Lower leg skin (tissue), 4 donors: Measurements from ENCODE around the gene TBC1D22A. TPM values are rescaled to one million over a fixed set of nuclear protein-coding genes. Genes with fewer than 3 reads are reported as not detected.
A peak's percentile ranks its signal among the peaks of the same experiment; 100 is the strongest.

Experiments
- DNase-seq, 2 donors: peaks; one replicate each; pipeline ENCODE4 v3.0.0-alpha.2; 2019; ENCODE audit warnings: low spot score in 2 of 2
- H3K4me3 ChIP-seq: fragments of 200-600 bp; sonication (generic); 2 replicates; pipeline ENCODE4 v1.5.1; 2017; ENCODE audit warnings: mild to moderate bottlenecking, low read depth; ENCODE audit not compliant: poor library complexity, severe bottlenecking
- POLR2A ChIP-seq, 2 donors: fragments of 450-650 bp; IDR thresholded peaks; one replicate each; pipeline ENCODE4 v1.6.1; 2016 to 2017; ENCODE audit warnings: antibody characterized with exemption in 2 of 2, mild to moderate bottlenecking in 1 of 2, moderate library complexity in 1 of 2
- WGBS, 2 donors: methylation state at CpG; one replicate each; pipeline ENCODE4 v1.1.5; 2018; 5-methylcytosine and 5-hydroxymethylcytosine counted together
- intact Hi-C: fragments of 100-400 bp; cut with DNase I; formaldehyde crosslinking; loops from one replicate; pipeline ENCODE4 v1.15.0; 2023; ENCODE audit warnings: low total_unique reads
- total RNA-seq, 4 donors: library from RNA; depleted of rRNA; stranded (reverse); fragments of >200 nt; gene quantifications; one replicate each; pipeline ENCODE4 v1.1.0, GENCODE V29; 2016
- TF ChIP-seq, protein P1 (sequence below), 3 donors: fragments of 450-650 bp; IDR thresholded peaks; one replicate each; pipeline ENCODE4 v1.5.1; 2016; ENCODE audit warnings: antibody characterized with exemption in 3 of 3, mild to moderate bottlenecking in 3 of 3, moderate library complexity in 2 of 3

Gene TBC1D22A
- total RNA-seq, 4 donors from 2014 or later: 21.8 to 32.3 (median 31.6) TPM

DNA sequence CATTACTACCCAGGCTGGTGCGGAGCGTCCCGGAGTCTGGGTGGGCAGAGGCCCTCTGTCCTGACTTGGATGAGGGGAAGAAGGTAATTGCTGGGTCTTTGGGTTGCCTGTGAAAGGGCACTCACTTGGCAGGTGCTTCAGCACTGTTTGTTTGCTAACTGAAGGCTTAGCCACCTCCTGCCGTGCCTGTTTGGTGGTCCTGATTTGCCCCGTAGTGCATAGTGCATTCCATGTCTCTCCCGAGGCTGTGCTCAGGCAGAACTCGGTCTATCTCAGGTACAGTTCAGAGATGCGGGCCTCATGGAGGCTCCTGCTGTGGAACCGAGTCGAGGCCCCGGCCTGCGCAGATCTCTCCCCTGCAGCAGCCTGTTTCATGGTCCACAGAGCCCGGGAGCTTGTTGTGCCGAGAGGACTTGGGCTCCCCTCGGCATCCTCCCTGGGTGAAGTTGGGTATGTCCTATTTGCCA is 146.2 kb downstream of the TBC1D22A start:
- no peak overlapping the region for H3K4me3 ChIP-seq
- 89 to 94% methylated on average over 15 of the region's 15 CpGs for WGBS, 2 donors
- TF ChIP-seq POLR2A (IDR thresholded peaks at IDR 0.05): no peak
- TF ChIP-seq, protein P1, sequence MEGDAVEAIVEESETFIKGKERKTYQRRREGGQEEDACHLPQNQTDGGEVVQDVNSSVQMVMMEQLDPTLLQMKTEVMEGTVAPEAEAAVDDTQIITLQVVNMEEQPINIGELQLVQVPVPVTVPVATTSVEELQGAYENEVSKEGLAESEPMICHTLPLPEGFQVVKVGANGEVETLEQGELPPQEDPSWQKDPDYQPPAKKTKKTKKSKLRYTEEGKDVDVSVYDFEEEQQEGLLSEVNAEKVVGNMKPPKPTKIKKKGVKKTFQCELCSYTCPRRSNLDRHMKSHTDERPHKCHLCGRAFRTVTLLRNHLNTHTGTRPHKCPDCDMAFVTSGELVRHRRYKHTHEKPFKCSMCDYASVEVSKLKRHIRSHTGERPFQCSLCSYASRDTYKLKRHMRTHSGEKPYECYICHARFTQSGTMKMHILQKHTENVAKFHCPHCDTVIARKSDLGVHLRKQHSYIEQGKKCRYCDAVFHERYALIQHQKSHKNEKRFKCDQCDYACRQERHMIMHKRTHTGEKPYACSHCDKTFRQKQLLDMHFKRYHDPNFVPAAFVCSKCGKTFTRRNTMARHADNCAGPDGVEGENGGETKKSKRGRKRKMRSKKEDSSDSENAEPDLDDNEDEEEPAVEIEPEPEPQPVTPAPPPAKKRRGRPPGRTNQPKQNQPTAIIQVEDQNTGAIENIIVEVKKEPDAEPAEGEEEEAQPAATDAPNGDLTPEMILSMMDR (IDR thresholded peaks at IDR 0.05): no peak
- DNase-seq: peak in 1 of 2 donors; percentile 72
- intact Hi-C loops: no loop called here

DNA sequence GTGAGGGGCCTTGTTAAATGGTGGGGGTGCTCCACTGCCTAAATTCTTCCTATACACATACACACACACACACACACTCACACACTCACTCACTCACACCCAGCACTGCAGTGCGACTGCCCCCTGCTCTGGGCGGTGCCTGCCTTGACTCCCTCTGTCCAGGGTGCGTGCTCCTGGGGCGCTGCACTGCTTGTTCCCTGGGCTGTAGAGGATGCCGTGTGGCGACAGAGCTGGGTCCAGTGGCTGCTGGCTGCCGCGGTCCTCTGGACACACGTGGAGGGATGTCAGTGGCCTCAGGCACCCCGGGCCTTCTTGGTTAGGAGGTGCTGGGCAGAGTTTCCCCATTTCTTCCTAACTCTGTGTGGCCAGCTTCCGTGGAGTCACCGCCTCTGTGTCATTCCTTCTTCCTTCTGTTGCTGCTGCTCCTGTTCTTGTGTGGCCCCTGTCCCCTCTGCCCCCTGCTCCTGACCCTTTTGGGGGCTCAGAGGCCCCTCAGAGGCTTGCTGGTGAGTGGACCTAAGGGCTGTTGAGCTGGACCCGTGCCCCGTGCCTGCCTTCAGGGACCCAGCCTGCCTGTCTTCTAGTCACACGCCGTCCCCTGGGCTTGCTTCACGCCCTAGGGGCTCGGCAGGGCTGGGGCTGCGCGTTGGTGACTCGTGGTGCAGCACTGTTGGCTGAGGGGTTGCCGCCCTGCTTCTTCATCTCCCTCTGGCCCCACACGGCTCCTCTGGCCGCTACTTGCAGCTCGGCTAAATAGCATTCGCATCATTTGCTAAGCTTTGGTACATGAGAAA is 147.0 kb downstream of the TBC1D22A start:
- intact Hi-C loops: no loop called here
- WGBS, 2 donors: 90 to 91% methylated on average over 26 of the region's 26 CpGs
- no peak overlapping the region for H3K4me3 ChIP-seq
- peak in 1 of 2 donors; percentile 74 for DNase-seq
- TF ChIP-seq POLR2A (IDR thresholded peaks at IDR 0.05): no peak
- TF ChIP-seq, protein P1 (IDR thresholded peaks at IDR 0.05): no peak

DNA sequence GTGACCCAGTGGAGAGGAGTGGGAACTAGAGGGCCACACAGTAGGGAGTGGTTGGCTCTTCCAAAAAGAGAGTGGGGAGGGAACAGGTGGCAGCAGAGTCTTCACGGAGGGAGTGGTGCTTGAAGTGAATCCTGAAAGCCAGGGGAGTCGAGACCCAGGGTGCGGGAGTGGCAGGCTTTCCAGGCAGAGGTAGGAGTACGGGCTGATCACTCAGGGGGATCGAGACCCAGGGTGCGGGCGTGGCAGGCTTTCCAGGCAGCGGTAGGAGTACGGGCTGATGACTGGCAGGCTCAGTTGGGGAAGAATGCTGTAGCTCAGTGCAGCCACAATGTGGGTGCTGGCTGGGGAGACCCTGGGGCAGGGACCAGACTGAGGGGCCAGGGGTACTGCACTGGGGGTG is 148.2 kb downstream of the TBC1D22A start:
- 92 to 94% methylated on average over 9 of the region's 9 CpGs for WGBS, 2 donors

DNA sequence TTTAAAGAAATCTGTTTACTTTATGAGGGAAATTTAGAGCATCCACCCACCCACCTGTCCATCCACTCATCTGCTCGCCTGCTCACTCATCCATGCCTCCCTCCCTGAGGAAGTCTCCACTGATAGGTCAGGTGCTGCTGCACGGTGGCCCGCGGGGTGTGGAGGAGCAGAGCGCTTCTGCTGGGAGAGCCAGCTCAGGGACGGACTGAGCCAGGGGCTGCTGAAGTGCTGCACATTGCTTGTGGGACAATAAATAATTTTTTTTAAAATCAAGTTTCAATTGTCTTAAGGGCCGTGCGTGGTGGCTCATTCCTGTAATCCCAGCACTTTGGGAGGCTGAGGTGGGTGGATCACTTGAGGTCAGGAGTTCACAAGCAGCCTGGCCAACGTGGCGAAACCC is 148.9 kb downstream of the TBC1D22A start:
- intact Hi-C loops: no loop called here
- WGBS, 2 donors: 89 to 90% methylated on average over 10 of the region's 10 CpGs
- TF ChIP-seq, protein P1 (IDR thresholded peaks at IDR 0.05): no peak
- TF ChIP-seq POLR2A (IDR thresholded peaks at IDR 0.05): no peak

More for the DNA sequence above, 148.2 kb downstream of the TBC1D22A start:
- peak in 1 of 2 donors; percentile 78 for DNase-seq
- intact Hi-C loops: no loop called here
- H3K4me3 ChIP-seq: no peak overlapping the region
- TF ChIP-seq POLR2A (IDR thresholded peaks at IDR 0.05): no peak
- TF ChIP-seq, protein P1 (IDR thresholded peaks at IDR 0.05): no peak

DNA sequence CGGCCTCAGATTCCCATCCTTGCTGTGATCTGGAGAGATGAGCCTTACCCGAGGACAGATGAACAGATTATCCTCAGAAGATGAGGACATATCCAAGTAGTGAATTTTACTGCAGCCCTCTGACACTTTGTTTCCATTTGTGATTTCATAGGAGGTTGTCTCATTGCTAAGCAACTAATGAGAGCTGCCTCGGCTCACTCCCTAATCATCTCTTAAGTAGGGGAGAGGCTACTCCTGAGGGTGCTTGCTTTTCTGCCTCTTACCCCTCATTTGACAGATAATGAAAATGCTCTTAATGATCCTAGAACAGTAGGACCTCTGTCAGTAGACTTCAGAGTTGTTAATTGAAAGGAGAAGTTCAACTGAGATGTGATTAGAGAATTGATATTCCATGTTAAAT is 150.9 kb downstream of the TBC1D22A start:
- intact Hi-C loops: no loop called here
- TF ChIP-seq POLR2A (IDR thresholded peaks at IDR 0.05): no peak
- TF ChIP-seq, protein P1 (IDR thresholded peaks at IDR 0.05): no peak
- peak in 1 of 2 donors; percentile 37 for DNase-seq
- 57 to 65% methylated on average over 3 of the region's 3 CpGs for WGBS, 2 donors
- H3K4me3 ChIP-seq: no peak overlapping the region

More for the DNA sequence above, 148.9 kb downstream of the TBC1D22A start:
- peak in 1 of 2 donors; percentile 70 for DNase-seq
- H3K4me3 ChIP-seq: no peak overlapping the region
